ENCODE data around the gene C22orf31. TPM values are rescaled to one million over a fixed set of nuclear protein-coding genes. Genes with fewer than 3 reads are reported as not detected.

Gene C22orf31
- total RNA-seq, 1 experiment from 2014 or later: not detected

GRCh38 chr22:29043906-29044575 is 17.6 kb downstream of the C22orf31 start:
- Histone ChIP-seq H3K27me3 (ENCODE audit: control insufficient read depth, insufficient read depth, low read length) (no peaks in the 10 kb centered on the region), H3K27ac (ENCODE audit: low read length) (no peak overlapping the region), H3K4me1 (ENCODE audit: control insufficient read depth, insufficient read depth, low read length) (no peaks in the 10 kb centered on the region), H3K4me3 (ENCODE audit: low read depth in 2 of 2, low read length in 2 of 2) (no peak overlapping the region), H3K36me3 (ENCODE audit: control insufficient read depth, insufficient read depth, low read length) (no peaks in the 10 kb centered on the region), H3K9me3 (ENCODE audit: control insufficient read depth, insufficient read depth, low read depth, low read length) (no peaks in the 10 kb centered on the region)
- CTCF ChIA-PET: interaction anchor here (0.7 kb wide), 1 partner anchor 661 kb away, joined by 3 read pairs; no protein-coding TSS in a partner anchor
- POLR2A ChIA-PET: no interaction called here
- DNase-seq (ENCODE audit: low read depth, low spot score) (no peak), ATAC-seq (no peak)
- intact Hi-C loops (cut with micrococcal nuclease; ENCODE audit: unreplicated experiment) (loop anchor here (5.0 to 10.0 kb wide), 2 partner anchors 187 to 201 kb away; no protein-coding TSS in a partner anchor), in situ Hi-C loops (cut with HindIII; ENCODE audit: low pct_unique_long_range_greater_than_20kb, low sequenced_read_pairs) (no loop called here)
- no TSS peak for BruUV-seq (replicated peaks)
- TF ChIP-seq POLR2AphosphoS5 (IDR thresholded peaks at IDR 0.05; ENCODE audit: low read depth, low read length): no peak
- no peak for TF ChIP-seq TCF7L2 (IDR thresholded peaks at IDR 0.05; ENCODE audit: low read depth, low read length)
- TF ChIP-seq CTCF (IDR thresholded peaks at IDR 0.05): no peak
- TF ChIP-seq SIN3A (IDR thresholded peaks at IDR 0.05; ENCODE audit: borderline replicate concordance, insufficient read depth, low read depth, low read length): no peak
- no peak for TF ChIP-seq REST (IDR thresholded peaks at IDR 0.05; ENCODE audit: insufficient read depth in 1 of 2, low read depth in 2 of 2, low read length in 1 of 2)

GRCh38 chr22:29041408-29041807 is 20.2 kb downstream of the C22orf31 start:
- in situ Hi-C loops (cut with HindIII; ENCODE audit: low pct_unique_long_range_greater_than_20kb, low sequenced_read_pairs): no loop called here
- ATAC-seq: no peak
- Histone ChIP-seq H3K4me1 (ENCODE audit: control insufficient read depth, insufficient read depth, low read length) (no peaks in the 10 kb centered on the region), H3K4me3 (ENCODE audit: low read depth in 2 of 2, low read length in 2 of 2) (no peak overlapping the region), H3K9me3 (ENCODE audit: control insufficient read depth, insufficient read depth, low read depth, low read length) (no peaks in the 10 kb centered on the region), H3K27me3 (ENCODE audit: control insufficient read depth, insufficient read depth, low read length) (no peaks in the 10 kb centered on the region), H3K36me3 (ENCODE audit: control insufficient read depth, insufficient read depth, low read length) (no peaks in the 10 kb centered on the region), H3K27ac (ENCODE audit: low read length) (no peak overlapping the region)
- POLR2A ChIA-PET: interaction anchor here (0.6 kb wide), 1 partner anchor 34 kb away, joined by 5 read pairs; no protein-coding TSS in a partner anchor
- intact Hi-C loops (cut with micrococcal nuclease; ENCODE audit: unreplicated experiment): loop anchor here (5.0 to 10.0 kb wide), 2 partner anchors 184 to 203 kb away; no protein-coding TSS in a partner anchor
- no peak for DNase-seq (ENCODE audit: low read depth, low spot score)
- BruUV-seq (replicated peaks): no TSS peak
- CTCF ChIA-PET: no interaction called here
- no peak for TF ChIP-seq SIN3A (IDR thresholded peaks at IDR 0.05; ENCODE audit: borderline replicate concordance, insufficient read depth, low read depth, low read length)
- TF ChIP-seq CTCF (IDR thresholded peaks at IDR 0.05): no peak
- no peak for TF ChIP-seq TCF7L2 (IDR thresholded peaks at IDR 0.05; ENCODE audit: low read depth, low read length)
- no peak for TF ChIP-seq POLR2AphosphoS5 (IDR thresholded peaks at IDR 0.05; ENCODE audit: low read depth, low read length)

Measured in Panc1 (cell line).